ENCODE results near the gene EVA1A.

EVA1A gene

DNA sequence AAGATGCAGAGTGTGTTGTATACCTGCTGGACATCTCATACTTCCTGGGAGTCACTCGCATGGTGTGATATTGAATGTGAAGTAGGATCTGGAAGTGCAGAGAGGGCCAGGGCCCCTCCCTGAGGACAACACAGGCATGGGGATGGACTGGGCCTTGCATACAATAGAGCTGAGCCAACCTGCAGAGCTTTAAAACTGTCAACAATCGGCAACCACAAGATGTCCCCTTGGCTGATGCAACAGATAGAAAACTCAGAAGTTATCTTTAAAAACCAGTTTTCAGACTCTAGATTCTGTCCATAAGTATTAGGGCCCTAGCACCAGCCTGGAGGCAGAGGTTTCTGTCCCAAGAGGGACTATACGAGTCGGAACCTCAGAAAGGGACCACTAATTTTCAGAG is 19.7 kb downstream of the EVA1A start:
- Histone ChIP-seq H3K27me3 (replicated peaks) (no peaks in the 10 kb centered on the region), H3K36me3 (replicated peaks) (peaks cover 16% of the 10 kb centered on the region), H3K4me3 (ENCODE audit: low read depth, low read length) (no peak overlapping the region), H3K27ac (no peak overlapping the region)
- TF ChIP-seq, protein P1, sequence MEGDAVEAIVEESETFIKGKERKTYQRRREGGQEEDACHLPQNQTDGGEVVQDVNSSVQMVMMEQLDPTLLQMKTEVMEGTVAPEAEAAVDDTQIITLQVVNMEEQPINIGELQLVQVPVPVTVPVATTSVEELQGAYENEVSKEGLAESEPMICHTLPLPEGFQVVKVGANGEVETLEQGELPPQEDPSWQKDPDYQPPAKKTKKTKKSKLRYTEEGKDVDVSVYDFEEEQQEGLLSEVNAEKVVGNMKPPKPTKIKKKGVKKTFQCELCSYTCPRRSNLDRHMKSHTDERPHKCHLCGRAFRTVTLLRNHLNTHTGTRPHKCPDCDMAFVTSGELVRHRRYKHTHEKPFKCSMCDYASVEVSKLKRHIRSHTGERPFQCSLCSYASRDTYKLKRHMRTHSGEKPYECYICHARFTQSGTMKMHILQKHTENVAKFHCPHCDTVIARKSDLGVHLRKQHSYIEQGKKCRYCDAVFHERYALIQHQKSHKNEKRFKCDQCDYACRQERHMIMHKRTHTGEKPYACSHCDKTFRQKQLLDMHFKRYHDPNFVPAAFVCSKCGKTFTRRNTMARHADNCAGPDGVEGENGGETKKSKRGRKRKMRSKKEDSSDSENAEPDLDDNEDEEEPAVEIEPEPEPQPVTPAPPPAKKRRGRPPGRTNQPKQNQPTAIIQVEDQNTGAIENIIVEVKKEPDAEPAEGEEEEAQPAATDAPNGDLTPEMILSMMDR (IDR thresholded peaks at IDR 0.05; ENCODE audit: low read depth, low read length, missing control alignments), result no peak
- DNase-seq, result no peak
- in situ Hi-C loops (cut with HindIII; ENCODE audit: low pct_ligation_motif_present, low sequenced_read_pairs), result no loop called here

GRCh38 chr2:75539955-75540716 is 20.6 kb downstream of the EVA1A start:
- Histone ChIP-seq H3K27me3 (replicated peaks) (no peaks in the 10 kb centered on the region), H3K4me3 (ENCODE audit: low read depth, low read length) (no peak overlapping the region), H3K27ac (no peak overlapping the region), H3K36me3 (replicated peaks) (peaks cover 16% of the 10 kb centered on the region)
- in situ Hi-C loops (cut with HindIII; ENCODE audit: low pct_ligation_motif_present, low sequenced_read_pairs), result no loop called here
- DNase-seq, result no peak
- TF ChIP-seq, protein P1 (IDR thresholded peaks at IDR 0.05; ENCODE audit: low read depth, low read length, missing control alignments), result no peak

GRCh38 chr2:75538521-75539490 is 21.9 kb downstream of the EVA1A start:
- in situ Hi-C loops (cut with HindIII; ENCODE audit: low pct_ligation_motif_present, low sequenced_read_pairs), result no loop called here
- Histone ChIP-seq H3K27me3 (replicated peaks) (no peaks in the 10 kb centered on the region), H3K36me3 (replicated peaks) (peaks cover 16% of the 10 kb centered on the region), H3K4me3 (ENCODE audit: low read depth, low read length) (no peak overlapping the region), H3K27ac (no peak overlapping the region)
- DNase-seq, result no peak
- TF ChIP-seq, protein P1 (IDR thresholded peaks at IDR 0.05; ENCODE audit: low read depth, low read length, missing control alignments), result no peak

GRCh38 chr2:75537658-75538057 is 23.1 kb downstream of the EVA1A start:
- Histone ChIP-seq H3K4me3 (ENCODE audit: low read depth, low read length) (no peak overlapping the region), H3K27me3 (replicated peaks) (no peaks in the 10 kb centered on the region), H3K27ac (no peak overlapping the region), H3K36me3 (replicated peaks) (peaks cover 16% of the 10 kb centered on the region)
- TF ChIP-seq, protein P1 (IDR thresholded peaks at IDR 0.05; ENCODE audit: low read depth, low read length, missing control alignments), result no peak
- in situ Hi-C loops (cut with HindIII; ENCODE audit: low pct_ligation_motif_present, low sequenced_read_pairs), result no loop called here
- no peak for DNase-seq

DNA sequence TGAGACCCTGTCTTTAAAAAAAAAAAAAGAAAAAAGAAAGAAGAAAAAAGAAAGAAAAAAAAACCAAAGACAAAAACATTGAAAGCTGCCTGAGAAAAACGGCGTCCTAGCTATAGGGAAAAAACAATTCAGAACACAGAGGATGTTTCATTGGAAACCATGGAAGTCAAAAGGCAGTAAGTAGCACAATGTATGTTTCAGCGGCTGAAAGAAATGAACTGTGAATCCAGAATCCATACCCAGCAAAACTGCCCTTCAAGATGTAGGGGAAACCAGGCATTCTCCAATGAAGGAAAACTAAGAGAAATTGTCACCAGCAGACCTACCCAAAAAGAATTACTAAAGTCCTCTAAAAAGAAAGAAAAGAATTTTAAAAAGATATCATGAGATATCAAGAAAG is 27.6 kb downstream of the EVA1A start:
- no peaks in the 10 kb centered on the region for H3K27me3 ChIP-seq (replicated peaks)
- in situ Hi-C loops (cut with HindIII; ENCODE audit: low pct_ligation_motif_present, low sequenced_read_pairs), result no loop called here
- no peak overlapping the region for H3K27ac ChIP-seq
- H3K4me3 ChIP-seq (ENCODE audit: low read depth, low read length), result no peak overlapping the region
- peaks cover 5% of the 10 kb centered on the region for H3K36me3 ChIP-seq (replicated peaks)
- no peak for DNase-seq
- TF ChIP-seq, protein P1 (IDR thresholded peaks at IDR 0.05; ENCODE audit: low read depth, low read length, missing control alignments), result no peak

Measured in brain microvascular endothelial cell (primary cell).